Anterior cingulate cortex (tissue), 58 donors: ENCODE results near the gene PDIA2.

ENCODE experiments used
- DNase-seq, 58 donors: peaks; one replicate each; lab custom pipeline; 2025; lab: John Stamatoyannopoulos, UW

PDIA2 gene

GRCh38 chr16:291539-291938, 8.6 kb downstream of the PDIA2 start:
- DNase-seq: no peak

GRCh38 chr16:293043-293775, 10.2 kb downstream of the PDIA2 start:
- no peak for DNase-seq

GRCh38 chr16:296276-296675, 13.3 kb downstream of the PDIA2 start:
- no peak for DNase-seq

- no peak for DNase-seq
These were observed 14.0 kb downstream of the PDIA2 start for GRCh38 chr16:296806-297510.

- DNase-seq: no peak
These were observed 14.9 kb downstream of the PDIA2 start for GRCh38 chr16:297832-298231.

- no peak for DNase-seq
These were observed 18.3 kb downstream of the PDIA2 start for GRCh38 chr16:301235-301634.

- DNase-seq: no peak
These were observed 19.0 kb downstream of the PDIA2 start for GRCh38 chr16:301950-302349.

- DNase-seq: no peak
These were observed 21.0 kb downstream of the PDIA2 start for GRCh38 chr16:303760-304505.

GRCh38 chr16:305916-306626, 23.1 kb downstream of the PDIA2 start:
- DNase-seq: peak in 3 of 58 donors; percentile 8 to 28 (median 17)

GRCh38 chr16:306911-307370, 24.0 kb downstream of the PDIA2 start:
- DNase-seq: peak in 24 of 58 donors; percentile 5 to 76 (median 36)

GRCh38 chr16:307691-308312, 24.8 kb downstream of the PDIA2 start:
- DNase-seq: no peak

GRCh38 chr16:309476-309875, 26.5 kb downstream of the PDIA2 start:
- no peak for DNase-seq

- no peak for DNase-seq
These were observed 28.8 kb downstream of the PDIA2 start for GRCh38 chr16:311725-312124.

- DNase-seq: no peak
These were observed 31.4 kb downstream of the PDIA2 start for GRCh38 chr16:314351-314750.

- peak in 4 of 58 donors; percentile 16 to 39 (median 32) for DNase-seq
These were observed 31.9 kb downstream of the PDIA2 start for GRCh38 chr16:314795-315299.

- no peak for DNase-seq
These were observed 33.9 kb downstream of the PDIA2 start for GRCh38 chr16:316741-317464.

- DNase-seq: no peak
These were observed 34.6 kb downstream of the PDIA2 start for GRCh38 chr16:317583-317982.

GRCh38 chr16:318628-319027, 35.7 kb downstream of the PDIA2 start:
- DNase-seq: no peak

- no peak for DNase-seq
These were observed 37.2 kb downstream of the PDIA2 start for GRCh38 chr16:320206-320605.
